GM12878 (cell line): ENCODE data around the gene RAP1GAP2. TPM values are rescaled to one million over a fixed set of nuclear protein-coding genes. Genes with fewer than 3 reads are reported as not detected.

Source experiments
- ATF7 ChIP-seq: fragments of 450-650 bp; IDR thresholded peaks from 2 replicates; pipeline ENCODE4 v1.6.1; 2016; ENCODE audit warnings: low read depth, mild to moderate bottlenecking
- BCL11A ChIP-seq: IDR thresholded peaks from 2 replicates; pipeline ENCODE4 v1.6.1; 2011; ENCODE audit warnings: low read depth, low read length
- BHLHE40 ChIP-seq, 2 experiments: fragments of 450-650 bp in 1 of 2; IDR thresholded peaks; 2 replicates each; pipeline ENCODE4 v1.6.1; 2011 to 2017; ENCODE audit warnings: low read depth in 2 of 2, borderline replicate concordance in 1 of 2, improper control_type of control experiment in 1 of 2, low read length in 1 of 2, mild to moderate bottlenecking in 1 of 2
- CHD1 ChIP-seq: IDR thresholded peaks from 2 replicates; pipeline ENCODE4 v1.6.1; 2012; ENCODE audit warnings: low read depth, low read length, improper control_type of control experiment
- DPF2 ChIP-seq: fragments of 450-650 bp; IDR thresholded peaks from 2 replicates; pipeline ENCODE4 v1.6.1; 2017; ENCODE audit warnings: mild to moderate bottlenecking
- EP300 ChIP-seq, 2 experiments: fragments of 150-350 bp in 1 of 2; IDR thresholded peaks; 2 replicates each; pipeline ENCODE4 v1.6.1; 2011 to 2012; ENCODE audit warnings: low read depth in 2 of 2, low read length in 2 of 2, borderline replicate concordance in 1 of 2, improper control_type of control experiment in 1 of 2, inconsistent platforms in 1 of 2; ENCODE audit not compliant: control insufficient read depth in 1 of 2
- FOXK2 ChIP-seq: fragments of 450-650 bp; IDR thresholded peaks from 2 replicates; pipeline ENCODE4 v1.6.1; 2017; ENCODE audit warnings: mild to moderate bottlenecking, moderate library complexity
- IRF4 ChIP-seq: IDR thresholded peaks from 2 replicates; pipeline ENCODE4 v1.6.1; 2011; ENCODE audit warnings: low read depth, low read length
- MEF2B ChIP-seq: fragments of 450-650 bp; IDR thresholded peaks from 2 replicates; pipeline ENCODE4 v1.6.1; 2018; ENCODE audit warnings: mild to moderate bottlenecking, moderate library complexity; ENCODE audit not compliant: partially characterized antibody, poor library complexity, severe bottlenecking
- MTA2 ChIP-seq: fragments of 450-650 bp; IDR thresholded peaks from 2 replicates; pipeline ENCODE4 v1.6.1; 2016; ENCODE audit warnings: low read depth, mild to moderate bottlenecking, moderate library complexity
- MTA3 ChIP-seq: IDR thresholded peaks from 2 replicates; pipeline ENCODE4 v1.6.1; 2012; ENCODE audit warnings: low read length, inconsistent platforms, borderline replicate concordance
- NBN ChIP-seq: fragments of 450-650 bp; IDR thresholded peaks from 2 replicates; pipeline ENCODE4 v1.6.1; 2016
- PAX5 ChIP-seq: IDR thresholded peaks from 2 replicates; pipeline ENCODE4 v1.6.1; 2011; ENCODE audit warnings: low read depth, low read length, borderline replicate concordance
- RUNX3 ChIP-seq: IDR thresholded peaks from 2 replicates; pipeline ENCODE4 v1.6.1; 2012; ENCODE audit warnings: low read length, inconsistent platforms
- SKIL ChIP-seq: fragments of 450-650 bp; IDR thresholded peaks from 2 replicates; pipeline ENCODE4 v1.6.1; 2017; ENCODE audit warnings: mild to moderate bottlenecking, low read depth, inconsistent platforms; ENCODE audit not compliant: poor library complexity, severe bottlenecking
- SMARCA5 ChIP-seq: fragments of 450-650 bp; IDR thresholded peaks from 2 replicates; pipeline ENCODE4 v1.6.1; 2017; ENCODE audit warnings: mild to moderate bottlenecking
- SREBF2 ChIP-seq: IDR thresholded peaks from 2 replicates; pipeline ENCODE4 v1.6.1; 2012; ENCODE audit warnings: mild to moderate bottlenecking, low read length
- STAT3 ChIP-seq: IDR thresholded peaks from 2 replicates; pipeline ENCODE4 v1.6.1; 2011; ENCODE audit warnings: low read depth, low read length, improper control_type of control experiment
- TCF7 ChIP-seq: IDR thresholded peaks from 2 replicates; pipeline ENCODE4 v1.6.1; 2014; ENCODE audit warnings: antibody characterized with exemption, borderline replicate concordance
- ZBTB33 ChIP-seq: fragments of 450-650 bp; IDR thresholded peaks from 2 replicates; pipeline ENCODE4 v1.6.1; 2017; ENCODE audit warnings: mild to moderate bottlenecking
- ZNF207 ChIP-seq: fragments of 450-650 bp; IDR thresholded peaks from 2 replicates; pipeline ENCODE4 v1.6.1; 2014; ENCODE audit warnings: antibody characterized with exemption, mild to moderate bottlenecking, borderline replicate concordance
- polyA plus RNA-seq, 11 experiments: library from polyadenylated mRNA; depleted of rRNA in 4 of 11; unstranded in 6 of 11; stranded (reverse) in 5 of 11; fragments of >200 nt; fragmentation: Nextera tagmentation in 4 of 11; fragmentation: Illumina TruSeq in 1 of 11; extraction: Ambion mirVana in 4 of 11; extraction: Trizol in 1 of 11; gene quantifications; 1 replicate in 1 of 11; 2 replicates in 10 of 11; pipeline versions ENCODE4 v1.2.1 to v1.2.3, GENCODE V29; 2011 to 2016; ENCODE audit warnings: inconsistent platforms in 2 of 11, missing spikeins in 2 of 11, low read depth in 1 of 11
- total RNA-seq, 4 experiments: library from RNA; depleted of rRNA in 3 of 4; stranded (reverse); fragments of >200 nt in 3 of 4; fragmentation: Illumina TruSeq in 1 of 4; extraction: Trizol in 1 of 4; gene quantifications; 2 replicates each; pipeline versions ENCODE4 v1.2.1 to v1.2.3, GENCODE V29; 2013 to 2021
- TF ChIP-seq, protein P1 (sequence below), 3 experiments: IDR thresholded peaks in 2 of 3; conservative IDR thresholded peaks in 1 of 3; 2 replicates each; pipeline ENCODE4 v1.5.1; 2011; ENCODE audit warnings: low read depth in 3 of 3, low read length in 3 of 3, mild to moderate bottlenecking in 3 of 3, control low read depth in 2 of 3, moderate library complexity in 2 of 3, inconsistent platforms in 1 of 3, mixed read lengths in 1 of 3; ENCODE audit not compliant: control insufficient read depth in 2 of 3, insufficient read depth in 1 of 3; ENCODE audit errors: extremely low read depth in 1 of 3
- TF ChIP-seq, protein P2 (sequence below): fragments of 150-350 bp; IDR thresholded peaks from 2 replicates; pipeline ENCODE4 v1.6.1; 2014; ENCODE audit warnings: mild to moderate bottlenecking, low read depth, low read length

The RAP1GAP2 gene
- total and polyA plus RNA-seq, 10 of the 15 experiments (the other 5 are each of a cell fraction or from before 2014, with no cell fraction given): 0.03 to 0.95 (median 0.49) TPM; not detected in 2

- TF ChIP-seq IRF4: peak; percentile 41; the same call in 1 of the 2 replicates
- TF ChIP-seq ATF7: peak; percentile 42; the same call in 1 of the 2 replicates
- TF ChIP-seq NBN: peak; percentile 67; the same call in 1 of the 2 replicates
- TF ChIP-seq, protein P1, sequence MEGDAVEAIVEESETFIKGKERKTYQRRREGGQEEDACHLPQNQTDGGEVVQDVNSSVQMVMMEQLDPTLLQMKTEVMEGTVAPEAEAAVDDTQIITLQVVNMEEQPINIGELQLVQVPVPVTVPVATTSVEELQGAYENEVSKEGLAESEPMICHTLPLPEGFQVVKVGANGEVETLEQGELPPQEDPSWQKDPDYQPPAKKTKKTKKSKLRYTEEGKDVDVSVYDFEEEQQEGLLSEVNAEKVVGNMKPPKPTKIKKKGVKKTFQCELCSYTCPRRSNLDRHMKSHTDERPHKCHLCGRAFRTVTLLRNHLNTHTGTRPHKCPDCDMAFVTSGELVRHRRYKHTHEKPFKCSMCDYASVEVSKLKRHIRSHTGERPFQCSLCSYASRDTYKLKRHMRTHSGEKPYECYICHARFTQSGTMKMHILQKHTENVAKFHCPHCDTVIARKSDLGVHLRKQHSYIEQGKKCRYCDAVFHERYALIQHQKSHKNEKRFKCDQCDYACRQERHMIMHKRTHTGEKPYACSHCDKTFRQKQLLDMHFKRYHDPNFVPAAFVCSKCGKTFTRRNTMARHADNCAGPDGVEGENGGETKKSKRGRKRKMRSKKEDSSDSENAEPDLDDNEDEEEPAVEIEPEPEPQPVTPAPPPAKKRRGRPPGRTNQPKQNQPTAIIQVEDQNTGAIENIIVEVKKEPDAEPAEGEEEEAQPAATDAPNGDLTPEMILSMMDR (IDR thresholded peaks at IDR 0.05 in 2 of 3, conservative IDR thresholded peaks at IDR 0.05 in 1 of 3; ENCODE audit: control insufficient read depth in 2 of 3, extremely low read depth in 1 of 3, insufficient read depth in 1 of 3, low read depth in 3 of 3, low read length in 3 of 3): no peak
- no peak for TF ChIP-seq ZNF207
- peak; percentile 81 for TF ChIP-seq MEF2B
- TF ChIP-seq MTA2: peak; percentile 68
- TF ChIP-seq SMARCA5: 0 out of 2 replicates have a peak, but pooled peaks have one; percentile 17
- 0 out of 2 replicates have a peak, but pooled peaks have one; percentile 33 for TF ChIP-seq MTA3
- peak; percentile 38 for TF ChIP-seq SKIL
- TF ChIP-seq CHD1: no peak
- no peak for TF ChIP-seq TCF7
- no peak for TF ChIP-seq STAT3
- TF ChIP-seq PAX5: peak; percentile 60; the same call in 1 of the 2 replicates
- no peak for TF ChIP-seq SREBF2
- no peak for TF ChIP-seq FOXK2
- peak; percentile 77 for TF ChIP-seq RUNX3
- TF ChIP-seq EP300 (IDR thresholded peaks at IDR 0.05; ENCODE audit: borderline replicate concordance in 1 of 2, control insufficient read depth in 1 of 2, low read depth in 2 of 2, low read length in 2 of 2): peak in 1 of 2 experiments; percentile 50; a peak in 1 of 4 replicates
- TF ChIP-seq, protein P2, sequence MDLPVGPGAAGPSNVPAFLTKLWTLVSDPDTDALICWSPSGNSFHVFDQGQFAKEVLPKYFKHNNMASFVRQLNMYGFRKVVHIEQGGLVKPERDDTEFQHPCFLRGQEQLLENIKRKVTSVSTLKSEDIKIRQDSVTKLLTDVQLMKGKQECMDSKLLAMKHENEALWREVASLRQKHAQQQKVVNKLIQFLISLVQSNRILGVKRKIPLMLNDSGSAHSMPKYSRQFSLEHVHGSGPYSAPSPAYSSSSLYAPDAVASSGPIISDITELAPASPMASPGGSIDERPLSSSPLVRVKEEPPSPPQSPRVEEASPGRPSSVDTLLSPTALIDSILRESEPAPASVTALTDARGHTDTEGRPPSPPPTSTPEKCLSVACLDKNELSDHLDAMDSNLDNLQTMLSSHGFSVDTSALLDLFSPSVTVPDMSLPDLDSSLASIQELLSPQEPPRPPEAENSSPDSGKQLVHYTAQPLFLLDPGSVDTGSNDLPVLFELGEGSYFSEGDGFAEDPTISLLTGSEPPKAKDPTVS: no peak
- 0 out of 2 replicates have a peak, but pooled peaks have one; percentile 11 for TF ChIP-seq BCL11A
- peak; percentile 60; the same call in 1 of the 2 replicates for TF ChIP-seq DPF2
- TF ChIP-seq ZBTB33: no peak
- TF ChIP-seq BHLHE40 (IDR thresholded peaks at IDR 0.05; ENCODE audit: borderline replicate concordance in 1 of 2, low read depth in 2 of 2, low read length in 1 of 2): peak; percentile 70 to 72; a peak in 3 of 4 replicates
Observed at GRCh38 chr17:3002538-3003295, 206.5 kb downstream of the RAP1GAP2 start (continued).
